Measurements from ENCODE around the gene SYT9.
"Not testable (repeated sequence)": the region's sequence is repeated elsewhere in the genome, so short reads cannot be mapped to it uniquely, and the experiment has no call there.

The SYT9 gene

DNA sequence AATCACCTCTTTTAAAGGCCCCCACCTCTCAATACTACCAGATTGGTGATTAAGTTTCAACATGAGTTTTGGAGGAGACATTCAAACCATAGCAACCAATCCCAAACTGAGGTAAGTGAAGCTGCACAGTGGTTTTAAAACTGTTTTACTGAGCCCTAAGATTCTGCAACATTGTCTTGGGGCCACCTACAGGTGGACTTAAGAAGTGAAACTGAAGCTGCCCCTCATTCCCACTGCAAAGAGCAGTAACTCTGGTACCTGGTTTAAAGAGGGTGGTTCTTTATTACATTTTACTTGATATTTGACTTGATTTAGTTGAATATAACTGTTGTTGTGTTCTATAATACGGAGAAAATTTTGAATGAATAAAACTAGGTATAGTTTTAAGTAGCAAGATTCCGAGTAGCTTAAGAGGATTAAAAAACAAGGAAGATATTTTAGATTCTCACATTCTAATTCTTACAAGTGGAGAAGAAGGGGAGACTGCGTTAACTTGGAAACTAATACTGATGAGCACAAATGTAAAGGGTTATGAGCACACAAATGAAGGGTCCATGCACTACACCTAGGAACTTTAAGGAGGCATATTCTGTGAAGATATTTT lies 26.7 kb downstream of the SYT9 start:
- no peak for DNase-seq

DNA sequence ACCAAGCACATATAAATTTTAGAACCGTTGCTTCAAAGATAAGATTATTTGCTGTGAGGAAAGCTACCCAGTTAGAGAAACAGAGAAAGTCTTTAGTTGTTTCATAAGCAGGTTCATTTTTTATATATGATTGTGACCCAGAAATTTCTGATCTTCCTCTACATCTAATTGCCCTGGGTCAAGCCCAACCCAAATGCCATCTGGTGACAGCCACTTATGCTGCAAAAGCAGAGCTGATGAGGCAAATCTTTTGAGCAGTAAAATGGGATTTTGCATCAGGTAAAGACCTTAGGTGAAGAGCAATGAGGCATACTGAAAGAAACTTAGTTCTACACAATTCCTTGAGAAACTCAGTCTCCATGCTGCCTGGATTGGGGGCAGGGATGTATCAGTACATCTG lies 28.0 kb downstream of the SYT9 start:
- no peak for DNase-seq

DNA sequence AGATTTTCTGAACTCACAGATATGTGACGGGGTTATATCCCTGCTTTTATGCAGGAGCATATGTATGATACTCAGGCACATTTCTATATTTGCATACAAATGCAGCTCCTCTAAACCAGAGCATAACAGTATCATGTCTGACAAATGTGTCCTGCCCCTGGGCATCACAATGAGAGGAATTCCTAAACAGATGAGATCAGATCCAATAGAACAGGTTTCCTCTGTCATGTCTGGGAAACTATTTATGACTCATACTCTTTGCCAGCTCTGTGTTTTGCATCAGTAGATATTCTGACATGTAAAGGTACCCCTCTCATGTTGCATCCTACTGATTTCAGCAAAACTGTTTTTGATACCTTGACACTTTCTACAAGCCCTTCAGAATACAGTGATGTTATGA lies 29.4 kb downstream of the SYT9 start:
- no peak for DNase-seq

DNA sequence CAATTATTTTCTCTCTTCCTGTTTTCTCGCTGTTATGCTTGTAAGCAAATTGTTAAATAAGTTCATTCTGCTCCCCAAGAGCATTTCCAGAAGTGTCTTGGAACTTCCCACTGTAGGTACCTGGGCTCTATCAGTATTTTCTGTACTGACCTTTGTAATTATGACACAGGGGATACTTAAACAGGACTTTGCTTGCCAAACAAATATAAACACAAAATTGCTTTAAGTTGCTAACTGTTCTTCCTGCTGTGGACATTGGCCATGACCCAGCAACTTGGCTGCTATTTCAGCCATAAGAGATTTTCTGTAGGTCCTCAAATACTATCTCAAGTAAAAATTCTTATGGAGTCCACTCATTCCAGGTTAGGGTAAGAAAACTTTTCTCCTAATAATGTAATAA lies 30.1 kb downstream of the SYT9 start:
- DNase-seq, result peak; percentile 33

DNA sequence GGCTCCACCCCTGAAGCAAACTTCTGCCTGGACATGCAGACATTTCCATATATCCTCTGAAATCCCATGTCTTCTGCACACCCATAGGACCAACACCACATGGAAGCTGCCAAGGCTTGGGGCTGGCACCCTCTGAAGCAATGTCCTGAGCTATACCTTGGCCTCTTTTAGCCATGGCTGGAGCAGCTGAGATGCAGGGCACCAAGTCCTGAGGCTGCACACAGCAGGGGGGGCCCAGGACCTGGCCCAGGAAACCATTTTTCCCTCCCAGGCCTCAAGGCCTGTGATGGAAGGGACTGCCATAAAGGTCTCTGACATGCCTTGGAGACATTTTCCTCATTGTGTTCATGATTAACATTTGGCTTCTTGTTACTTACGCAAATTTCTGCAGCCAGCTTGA lies 34.5 kb downstream of the SYT9 start:
- DNase-seq, result no peak

DNA sequence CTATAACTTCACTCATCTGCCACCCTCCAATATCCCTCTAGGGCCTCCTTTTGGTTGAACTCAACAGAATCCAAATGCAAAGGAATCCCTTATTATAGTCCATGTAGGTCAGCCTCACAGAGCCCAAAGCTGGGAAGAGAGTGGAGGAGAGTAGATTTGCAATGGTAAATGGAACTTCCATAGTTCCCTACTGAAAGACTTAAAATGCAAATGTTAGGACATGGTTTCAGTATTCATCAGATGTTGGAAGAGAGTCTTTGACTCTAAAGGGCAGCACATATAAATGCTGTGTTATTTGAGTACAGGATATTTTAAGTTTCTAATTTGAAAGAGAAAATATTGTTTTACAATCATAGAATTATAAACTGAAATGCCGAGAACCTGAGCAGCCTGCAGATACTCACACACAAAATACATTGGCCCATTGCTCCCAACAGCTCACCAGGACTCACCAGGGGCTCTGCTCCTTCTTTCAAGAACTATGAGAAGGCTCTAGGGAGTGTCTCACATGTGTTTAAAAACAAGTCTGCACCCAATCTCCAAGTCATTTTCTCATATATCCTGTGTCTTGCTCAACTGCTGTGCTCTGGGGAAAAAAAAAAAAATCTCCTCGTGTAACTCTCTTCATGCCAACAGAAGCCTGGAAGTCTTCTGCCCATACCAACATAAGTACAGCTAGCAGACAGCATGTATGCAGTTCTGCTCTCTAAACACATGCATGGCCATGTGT lies 39.6 kb downstream of the SYT9 start:
- DNase-seq, result no peak

DNA sequence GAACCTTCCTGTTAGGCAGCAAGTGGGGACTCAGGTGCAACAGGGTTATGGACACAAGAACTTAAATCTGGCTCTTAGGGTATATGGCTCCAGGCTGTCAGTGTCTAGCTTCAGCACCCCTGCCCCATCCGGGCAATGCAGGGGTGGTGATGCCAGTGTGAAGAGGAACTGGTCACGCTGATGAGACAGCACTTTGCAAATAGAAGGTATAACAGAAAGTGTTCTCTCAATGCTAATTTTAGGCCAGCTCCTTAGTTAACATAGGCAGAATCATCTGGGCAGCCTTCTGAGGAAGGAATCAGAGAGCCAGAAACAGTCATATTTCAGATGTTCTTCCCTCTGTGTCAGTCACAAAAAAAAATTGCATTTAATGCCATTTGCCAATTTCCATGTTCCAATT lies 41.2 kb downstream of the SYT9 start:
- no peak for DNase-seq

DNA sequence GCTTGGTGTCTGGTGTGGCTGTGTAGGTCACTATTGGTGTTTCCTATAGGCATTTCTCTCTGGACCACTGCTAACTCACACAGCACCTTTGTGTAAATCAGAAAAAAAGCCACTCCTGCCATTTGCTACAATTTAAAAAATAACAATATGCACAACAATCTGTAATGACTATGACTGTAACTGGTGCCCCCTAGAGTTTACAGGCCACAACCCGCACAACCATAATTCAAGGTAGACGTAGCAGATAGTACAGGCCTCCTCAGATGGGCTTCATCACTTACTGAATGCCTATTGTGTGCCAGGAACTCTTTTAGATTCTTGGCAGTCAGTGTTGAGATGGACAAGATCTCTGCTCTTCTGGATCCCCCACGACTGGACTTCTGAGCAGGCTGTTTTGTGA lies 47.7 kb downstream of the SYT9 start:
- DNase-seq, result no peak

DNA sequence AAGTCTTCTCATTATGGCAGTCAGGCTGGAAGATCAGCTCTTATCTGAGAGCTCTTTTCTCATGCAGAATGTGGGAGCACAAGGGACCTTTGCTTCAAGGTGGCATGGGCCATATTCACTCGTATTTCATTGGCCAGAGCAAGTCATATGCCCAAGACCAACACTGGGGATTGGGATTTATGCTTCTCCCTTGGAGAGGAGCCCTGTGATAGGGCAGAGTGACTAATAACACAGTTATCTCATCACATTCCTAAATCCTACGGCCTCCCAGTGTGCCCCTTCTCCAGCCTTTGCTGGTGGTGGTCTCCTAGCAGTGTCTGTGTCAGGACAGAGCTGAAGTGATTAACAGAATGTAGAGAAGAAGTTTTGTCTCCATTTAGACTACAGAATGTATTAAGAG lies 48.6 kb downstream of the SYT9 start:
- no peak for DNase-seq

DNA sequence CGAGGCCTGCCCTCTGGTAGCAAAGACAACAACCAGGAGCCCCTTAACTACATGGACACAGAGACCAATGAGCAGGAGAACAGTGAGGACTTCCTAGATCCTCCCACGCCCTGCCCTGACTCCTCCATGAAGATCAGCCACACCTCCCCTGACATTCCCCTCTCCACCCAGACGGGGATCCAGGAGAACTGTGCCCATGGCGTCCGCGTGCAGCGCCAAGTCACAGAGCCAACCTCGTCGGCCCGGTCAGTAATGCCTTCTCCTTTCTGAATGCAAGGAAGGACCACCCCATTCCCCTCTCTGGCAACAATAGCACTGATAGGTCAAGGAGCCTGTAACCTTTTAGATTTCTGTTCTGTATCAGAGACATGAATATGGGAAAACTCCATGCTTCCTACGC lies 51.4 kb downstream of the SYT9 start:
- DNase-seq, result no peak

DNA sequence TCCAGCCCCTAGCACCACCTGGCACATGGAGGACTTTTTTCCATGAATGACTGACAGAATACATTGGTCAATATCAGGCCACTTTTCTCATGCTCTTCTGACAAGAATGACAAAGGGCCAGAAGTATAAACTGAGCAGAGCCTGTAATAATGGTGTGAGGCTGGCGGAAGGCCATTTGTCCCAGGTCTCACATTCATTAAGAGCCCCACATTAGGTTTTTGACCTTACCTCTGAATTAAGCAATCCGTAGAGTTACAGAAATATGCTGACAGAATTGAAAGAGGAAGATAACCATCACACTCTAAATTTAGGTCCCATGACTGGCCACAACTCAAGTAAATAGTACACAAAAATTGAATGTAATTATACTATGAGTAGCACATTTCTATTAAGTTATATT lies 55.2 kb downstream of the SYT9 start:
- DNase-seq, result no peak

DNA sequence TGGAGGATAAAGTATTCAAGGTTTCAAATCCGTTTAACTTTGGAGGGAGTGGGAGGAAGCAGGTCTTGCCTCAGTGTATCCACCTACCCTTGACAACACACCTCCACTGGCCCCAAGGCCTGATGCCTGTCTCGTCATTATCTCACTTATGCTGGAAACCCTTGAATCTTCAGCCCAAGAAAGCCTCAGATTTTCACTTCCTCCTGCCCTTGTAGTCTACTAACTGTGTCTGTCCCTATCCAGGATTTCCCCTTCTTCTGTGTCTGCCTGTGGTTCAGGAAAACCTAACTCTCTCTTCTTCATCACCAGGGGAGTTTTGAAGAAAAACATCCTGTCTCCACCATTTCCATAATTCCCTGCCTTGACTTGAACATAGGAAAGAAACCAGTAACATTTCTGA lies 56.1 kb downstream of the SYT9 start:
- DNase-seq, result no peak

DNA sequence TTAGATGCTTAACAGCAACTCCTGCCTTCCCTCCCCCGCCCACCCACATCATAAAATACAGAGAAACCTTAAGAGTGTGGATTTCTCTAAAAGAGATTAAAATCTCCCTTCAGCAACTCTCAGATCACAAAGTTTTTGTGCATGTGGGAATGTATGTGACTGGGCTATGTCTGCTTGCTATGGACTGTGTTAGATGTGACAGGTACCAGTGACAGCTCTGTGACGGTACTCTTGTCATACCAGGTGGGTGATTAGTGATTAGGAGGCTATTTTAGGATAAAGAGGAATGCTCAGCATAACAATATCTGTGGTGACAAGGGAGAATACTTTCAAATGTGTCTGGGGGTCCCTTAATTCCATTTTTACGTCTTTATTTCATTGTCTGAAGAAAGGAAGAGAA lies 60.2 kb downstream of the SYT9 start:
- no peak for DNase-seq

DNA sequence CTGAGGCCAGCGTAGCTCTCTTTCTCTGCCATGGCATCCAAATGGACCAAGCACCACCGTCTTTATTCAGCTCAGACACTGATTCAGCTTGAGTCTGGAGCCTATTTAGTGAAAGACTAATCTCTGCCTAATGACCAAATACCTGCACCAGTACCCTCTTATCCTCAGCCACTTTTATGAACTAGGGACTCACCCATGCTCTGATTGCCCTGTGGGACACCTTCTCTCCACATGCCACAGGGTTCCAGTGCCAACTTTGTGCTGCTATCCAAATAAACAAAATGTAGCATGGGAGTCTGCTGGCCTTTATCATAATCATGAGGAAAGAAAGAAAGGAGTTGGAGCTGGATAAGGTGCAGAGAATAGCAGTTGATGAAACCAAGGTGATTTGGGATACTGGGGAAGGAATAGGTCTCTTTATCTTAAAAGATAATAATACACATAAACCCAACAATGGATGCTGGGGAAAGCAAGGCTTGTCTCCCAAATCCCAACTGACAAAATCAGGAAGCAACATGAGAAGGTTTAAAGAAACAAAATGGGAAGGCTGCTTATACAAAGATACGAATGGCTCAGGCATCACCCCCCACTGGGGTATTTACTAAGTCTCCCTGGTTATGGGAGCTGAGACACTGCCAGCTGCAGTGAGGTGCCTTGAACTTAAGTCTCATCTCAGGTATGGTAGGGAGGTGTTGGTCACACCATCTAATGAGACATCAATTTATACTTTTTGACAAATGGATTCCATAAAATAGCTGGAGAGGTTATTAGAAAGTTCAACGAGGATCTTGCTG lies 63.3 kb downstream of the SYT9 start:
- DNase-seq, result no peak

DNA sequence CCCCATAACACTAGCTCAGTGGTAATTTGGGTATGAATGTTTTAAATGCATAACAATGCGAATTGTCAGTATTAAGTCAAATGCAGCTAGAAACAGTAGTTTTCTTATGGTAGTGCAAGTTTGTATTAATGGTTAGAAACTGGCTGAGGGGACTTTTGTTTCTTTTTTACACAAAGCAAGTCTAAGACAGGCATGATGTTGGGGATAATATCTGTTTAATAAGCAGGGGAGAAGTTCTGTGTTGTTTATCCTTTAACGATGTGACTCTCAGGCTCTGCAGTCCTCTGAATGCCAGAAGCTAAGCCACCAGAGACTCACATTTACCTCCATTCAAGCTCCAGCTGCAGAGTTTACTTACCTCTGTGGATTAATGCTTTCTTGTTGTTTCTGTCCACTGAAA lies 67.8 kb downstream of the SYT9 start:
- DNase-seq, result no peak

DNA sequence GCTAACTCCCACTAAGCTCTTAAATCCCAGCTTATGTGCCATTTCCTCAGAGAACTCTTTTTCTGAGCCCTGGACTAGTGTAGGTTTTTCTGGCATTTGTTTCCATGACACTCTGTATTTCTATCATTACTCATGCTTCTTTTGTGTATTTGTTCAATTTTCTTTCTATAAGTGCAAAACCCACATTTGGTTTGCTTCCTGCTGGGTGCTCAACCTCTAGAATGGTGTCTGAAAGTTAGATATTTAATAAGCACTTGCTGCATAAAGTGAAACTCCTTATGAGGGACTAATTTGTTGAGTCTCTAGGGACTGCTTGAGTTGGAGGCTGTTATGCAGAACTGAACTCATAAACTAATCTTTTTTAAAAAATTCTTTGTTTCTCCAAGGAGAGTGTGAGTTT lies 68.6 kb downstream of the SYT9 start:
- DNase-seq, result no peak

DNA sequence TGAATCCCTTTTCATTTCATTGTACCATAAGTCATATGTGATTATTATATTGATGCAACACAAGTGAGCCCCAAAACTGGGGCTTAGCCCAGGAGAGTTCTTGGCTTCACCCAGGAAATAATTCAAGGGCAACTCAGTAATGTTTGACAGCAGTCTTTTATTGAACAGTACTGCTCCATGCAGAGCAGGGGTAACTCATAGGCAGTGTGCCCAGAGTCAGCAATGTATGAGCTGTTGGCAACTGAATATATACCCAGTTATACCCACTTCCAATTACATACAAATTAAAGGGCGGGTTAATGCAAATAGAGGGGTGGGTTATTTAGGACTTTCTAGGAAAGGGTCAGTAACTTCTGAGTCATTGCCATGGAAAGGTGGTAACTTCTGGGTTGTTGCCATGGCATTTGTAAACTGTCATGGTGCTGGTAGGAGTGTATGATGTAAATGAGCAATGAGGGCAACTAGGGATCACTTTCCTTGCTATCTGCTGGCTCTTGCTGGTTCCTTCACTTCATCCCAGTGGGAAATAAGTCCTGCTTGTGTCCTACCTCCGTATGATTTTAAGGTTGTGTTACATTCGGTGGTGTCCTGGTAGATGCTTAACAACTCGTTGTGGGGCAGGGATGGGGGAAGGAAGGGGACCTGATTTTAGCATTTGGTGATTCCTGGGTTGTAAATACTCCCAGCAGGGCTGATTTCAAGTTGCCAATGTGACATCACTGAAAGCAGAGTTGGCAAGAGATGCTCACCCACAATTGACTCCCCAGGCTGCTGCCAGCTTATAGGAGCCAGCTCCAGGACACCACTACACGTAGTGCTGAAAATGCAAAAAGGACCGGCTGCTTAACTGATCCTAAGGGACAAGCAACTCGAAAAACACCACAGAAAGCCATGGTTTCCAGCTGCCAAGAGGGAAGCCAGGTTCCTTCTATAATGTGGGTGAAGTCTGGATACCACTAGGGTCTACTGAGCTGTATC lies 70.1 kb downstream of the SYT9 start:
- no peak for DNase-seq

DNA sequence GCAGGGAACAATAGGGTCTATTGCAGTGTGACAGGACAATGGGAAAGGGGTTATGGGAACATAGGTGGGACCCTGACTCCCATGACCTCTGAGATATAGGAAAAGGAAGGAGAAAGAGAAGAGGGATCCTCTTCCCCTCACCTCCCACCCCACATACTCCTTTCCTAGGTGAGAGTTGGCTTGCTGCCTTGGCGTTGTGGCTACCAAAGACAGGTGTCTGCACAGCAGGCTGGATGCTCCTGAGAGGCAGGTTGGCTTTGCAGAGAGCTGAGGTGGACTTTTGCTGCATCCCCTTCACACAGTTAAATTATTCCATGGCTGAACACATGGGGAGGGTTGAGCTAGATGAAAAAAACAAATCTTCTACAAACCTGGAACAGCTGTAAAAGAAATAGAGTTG lies 80.7 kb downstream of the SYT9 start:
- DNase-seq, result no peak

DNA sequence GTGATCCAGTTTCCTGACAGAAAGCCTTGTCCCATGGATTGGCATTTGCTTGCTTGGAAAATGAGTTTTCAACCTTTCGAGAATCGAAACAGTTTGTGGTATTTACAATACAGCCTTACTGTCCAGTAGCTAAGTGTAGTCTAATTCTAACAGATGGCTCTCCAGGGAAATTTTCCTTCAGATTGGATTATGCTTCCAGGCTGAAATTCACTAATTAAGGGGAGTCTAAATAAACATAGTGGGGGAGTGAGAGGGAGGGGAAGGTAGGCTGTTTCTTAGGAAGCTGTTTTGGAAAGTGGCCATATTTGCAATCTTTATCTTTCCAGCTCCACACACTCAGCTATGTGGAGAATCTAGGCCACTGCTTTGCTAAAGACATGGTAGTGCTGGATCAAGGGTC lies 81.3 kb downstream of the SYT9 start:
- DNase-seq, result no peak

DNA sequence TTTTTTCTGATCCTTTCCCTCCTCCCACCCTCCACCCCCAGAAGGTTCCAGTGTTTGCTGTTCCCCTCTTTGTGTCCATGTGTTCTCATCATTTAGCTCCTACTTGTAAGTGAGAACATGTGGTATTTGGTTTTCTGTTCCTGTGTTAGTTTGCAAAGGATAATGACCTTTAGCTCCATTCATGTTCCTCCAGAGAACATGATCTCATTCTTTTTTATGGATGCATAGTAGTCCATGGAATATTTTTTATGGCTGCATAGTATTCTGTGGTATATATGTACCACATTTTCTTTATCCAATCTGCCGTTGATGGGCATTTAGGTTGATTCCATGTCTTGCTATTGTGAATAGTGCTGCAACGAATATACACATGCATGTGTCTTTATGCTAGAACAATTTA lies 83.7 kb downstream of the SYT9 start:
- DNase-seq, result not testable (repeated sequence)

DNA sequence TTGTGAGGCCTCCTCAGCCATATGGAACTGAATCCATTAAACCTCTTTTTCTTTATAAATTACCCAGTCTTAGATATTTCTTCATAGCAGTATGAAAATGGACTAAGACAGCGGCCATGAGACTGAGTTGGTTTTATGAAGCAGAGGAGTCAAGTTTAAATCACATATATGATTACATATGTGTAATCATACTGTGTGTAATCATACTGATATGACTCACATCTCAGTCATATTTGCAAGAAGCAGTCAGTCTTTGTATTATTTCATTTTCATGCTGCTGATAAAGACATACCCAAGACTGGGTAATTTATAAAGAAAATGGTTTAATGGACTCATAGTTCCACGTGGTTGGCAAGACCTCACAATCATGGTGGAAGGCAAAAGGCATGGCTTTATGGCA lies 89.8 kb downstream of the SYT9 start:
- no peak for DNase-seq

DNA sequence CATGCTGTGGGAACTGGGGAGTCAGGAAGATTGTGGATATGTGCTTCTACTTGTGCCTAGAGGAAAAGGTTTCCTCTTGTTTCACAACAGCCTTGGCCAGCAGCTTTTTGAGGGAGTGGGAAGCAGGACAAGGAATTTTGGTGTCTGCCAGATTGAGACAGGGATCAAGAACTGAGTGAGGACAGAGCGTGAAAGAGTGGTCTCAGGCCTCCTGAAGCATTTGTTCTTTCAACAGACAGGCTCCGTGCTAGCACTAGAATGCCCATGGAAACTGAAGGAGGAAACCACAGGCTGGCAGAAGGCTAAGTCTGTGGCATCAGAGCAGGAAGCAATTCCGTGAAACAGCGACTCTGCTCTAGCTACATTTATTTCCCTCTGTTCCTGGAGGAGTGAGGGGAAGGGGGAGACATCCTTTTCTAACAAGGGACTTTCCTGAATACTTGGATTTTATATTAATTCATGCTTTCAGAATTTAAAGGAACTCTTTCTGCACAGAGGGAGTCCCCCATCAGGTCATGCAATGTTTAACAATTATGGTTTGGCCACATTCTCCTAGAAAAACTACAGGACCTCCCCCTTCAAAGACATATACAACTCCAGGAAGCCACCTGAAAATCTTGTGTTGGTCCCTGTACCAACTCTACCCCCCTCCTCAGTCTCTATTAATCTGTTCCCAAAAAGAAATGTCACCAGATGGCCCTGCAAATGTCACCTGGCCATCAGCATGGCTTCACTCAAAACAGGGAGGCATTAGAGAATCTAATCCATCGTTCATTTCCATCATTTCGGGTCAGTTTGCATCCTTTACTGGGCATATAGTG lies 96.1 kb downstream of the SYT9 start:
- no peak for DNase-seq
